KMS-11 (cell line): ENCODE measurements around the gene GZMM.

ENCODE experiments used
- H2AFZ ChIP-seq: fragments of 200-600 bp; sonication (generic); 2 replicates; pipeline ENCODE4 v1.6.1; 2016; ENCODE audit warnings: antibody characterized with exemption, mixed run types, low read depth
- H3K27ac ChIP-seq: fragments of 200-600 bp; sonication (generic); 2 replicates; pipeline ENCODE4 v1.6.1; 2016; ENCODE audit warnings: mild to moderate bottlenecking, mixed run types
- H3K27me3 ChIP-seq: fragments of 200-600 bp; sonication (generic); 2 replicates; pipeline ENCODE4 v1.6.1; 2017; ENCODE audit warnings: mild to moderate bottlenecking, low read depth, mixed run types, moderate library complexity; ENCODE audit not compliant: insufficient read depth
- H3K36me3 ChIP-seq: fragments of 200-600 bp; sonication (generic); 2 replicates; pipeline ENCODE4 v1.6.1; 2017; ENCODE audit warnings: mild to moderate bottlenecking, mixed run types; ENCODE audit not compliant: insufficient read depth
- H3K4me1 ChIP-seq: fragments of 200-600 bp; sonication (generic); 2 replicates; pipeline ENCODE4 v1.6.1; 2016; ENCODE audit warnings: mild to moderate bottlenecking, low read depth, mixed run types; ENCODE audit not compliant: poor library complexity, severe bottlenecking
- H3K4me2 ChIP-seq: fragments of 200-600 bp; sonication (generic); 2 replicates; pipeline ENCODE4 v1.7.0; 2016; ENCODE audit warnings: mild to moderate bottlenecking, mixed run types
- H3K4me3 ChIP-seq: fragments of 200-600 bp; sonication (generic); IDR thresholded peaks from 2 replicates; pipeline ENCODE4 v1.6.1; 2017; ENCODE audit warnings: low read depth, low read length, mixed read lengths; ENCODE audit not compliant: insufficient read depth
- H3K79me2 ChIP-seq: fragments of 200-600 bp; sonication (generic); 2 replicates; pipeline ENCODE4 v1.6.1; 2016; ENCODE audit warnings: low read depth, mixed run types; ENCODE audit not compliant: insufficient read depth
- H3K9ac ChIP-seq: fragments of 200-600 bp; sonication (generic); 2 replicates; pipeline ENCODE4 v1.6.1; 2016; ENCODE audit warnings: mild to moderate bottlenecking, mixed run types
- H4K20me1 ChIP-seq: fragments of 200-600 bp; sonication (generic); 2 replicates; pipeline ENCODE4 v1.6.1; 2016; ENCODE audit warnings: mild to moderate bottlenecking, mixed run types; ENCODE audit not compliant: insufficient read depth
- CTCF ChIP-seq: fragments of 200-600 bp; sonication (generic); conservative IDR thresholded peaks from 2 replicates; pipeline ENCODE4 v1.6.1; 2017; ENCODE audit warnings: low read depth, mild to moderate bottlenecking, antibody characterized with exemption, low read length, moderate library complexity, mixed read lengths

The GZMM gene

GRCh38 chr19:591099-591958 is 47.5 kb downstream of the GZMM start:
- H3K4me1 ChIP-seq, result peaks cover 10% of the 10 kb centered on the region
- H3K4me3 ChIP-seq, result no peak overlapping the region
- no peak overlapping the region for H3K4me2 ChIP-seq
- no peak overlapping the region for H3K27ac ChIP-seq
- no peaks in the 10 kb centered on the region for H3K79me2 ChIP-seq
- H2AFZ ChIP-seq, result no peak overlapping the region
- no peaks in the 10 kb centered on the region for H3K36me3 ChIP-seq
- TF ChIP-seq CTCF, result no peak
- no peaks in the 10 kb centered on the region for H4K20me1 ChIP-seq
- no peak overlapping the region for H3K9ac ChIP-seq
- H3K27me3 ChIP-seq, result peaks cover 71% of the 10 kb centered on the region

GRCh38 chr19:592101-592500 is 48.2 kb downstream of the GZMM start:
- no peaks in the 10 kb centered on the region for H3K79me2 ChIP-seq
- H4K20me1 ChIP-seq, result no peaks in the 10 kb centered on the region
- H3K4me3 ChIP-seq, result no peak overlapping the region
- peaks cover 71% of the 10 kb centered on the region for H3K27me3 ChIP-seq
- no peak overlapping the region for H2AFZ ChIP-seq
- no peak overlapping the region for H3K27ac ChIP-seq
- H3K4me1 ChIP-seq, result peaks cover 12% of the 10 kb centered on the region
- no peaks in the 10 kb centered on the region for H3K36me3 ChIP-seq
- TF ChIP-seq CTCF, result no peak
- H3K9ac ChIP-seq, result no peak overlapping the region
- no peak overlapping the region for H3K4me2 ChIP-seq

GRCh38 chr19:593055-593454 is 49.2 kb downstream of the GZMM start:
- Histone ChIP-seq H3K27me3 (peaks cover 67% of the 10 kb centered on the region), H2AFZ (no peak overlapping the region)

GRCh38 chr19:593505-593904 is 49.7 kb downstream of the GZMM start:
- H3K9ac ChIP-seq, result no peak overlapping the region
- H3K27me3 ChIP-seq, result peaks cover 63% of the 10 kb centered on the region
- H3K79me2 ChIP-seq, result no peaks in the 10 kb centered on the region
- H3K4me1 ChIP-seq, result peaks cover 7% of the 10 kb centered on the region
- no peaks in the 10 kb centered on the region for H4K20me1 ChIP-seq
- H3K27ac ChIP-seq, result no peak overlapping the region
- H3K36me3 ChIP-seq, result no peaks in the 10 kb centered on the region
- no peak overlapping the region for H3K4me2 ChIP-seq
- no peak overlapping the region for H2AFZ ChIP-seq
- no peak for TF ChIP-seq CTCF
- no peak overlapping the region for H3K4me3 ChIP-seq

More at GRCh38 chr19:593055-593454, 49.2 kb downstream of the GZMM start:
- H3K4me1 ChIP-seq, result peaks cover 12% of the 10 kb centered on the region
- H3K36me3 ChIP-seq, result no peaks in the 10 kb centered on the region
- H3K9ac ChIP-seq, result no peak overlapping the region
- no peak overlapping the region for H3K4me2 ChIP-seq
- no peaks in the 10 kb centered on the region for H3K79me2 ChIP-seq
- TF ChIP-seq CTCF, result no peak
- no peaks in the 10 kb centered on the region for H4K20me1 ChIP-seq
- no peak overlapping the region for H3K27ac ChIP-seq
- H3K4me3 ChIP-seq, result no peak overlapping the region
